GM19035 (cell line): ENCODE results near the gene RNF224.

ENCODE experiments used
- ATAC-seq: cut with Tn5 transposase; IDR thresholded peaks from one replicate; pipeline ENCODE4 v1.9.1; 2021; ENCODE audit not compliant: unreplicated experiment

The RNF224 gene

DNA sequence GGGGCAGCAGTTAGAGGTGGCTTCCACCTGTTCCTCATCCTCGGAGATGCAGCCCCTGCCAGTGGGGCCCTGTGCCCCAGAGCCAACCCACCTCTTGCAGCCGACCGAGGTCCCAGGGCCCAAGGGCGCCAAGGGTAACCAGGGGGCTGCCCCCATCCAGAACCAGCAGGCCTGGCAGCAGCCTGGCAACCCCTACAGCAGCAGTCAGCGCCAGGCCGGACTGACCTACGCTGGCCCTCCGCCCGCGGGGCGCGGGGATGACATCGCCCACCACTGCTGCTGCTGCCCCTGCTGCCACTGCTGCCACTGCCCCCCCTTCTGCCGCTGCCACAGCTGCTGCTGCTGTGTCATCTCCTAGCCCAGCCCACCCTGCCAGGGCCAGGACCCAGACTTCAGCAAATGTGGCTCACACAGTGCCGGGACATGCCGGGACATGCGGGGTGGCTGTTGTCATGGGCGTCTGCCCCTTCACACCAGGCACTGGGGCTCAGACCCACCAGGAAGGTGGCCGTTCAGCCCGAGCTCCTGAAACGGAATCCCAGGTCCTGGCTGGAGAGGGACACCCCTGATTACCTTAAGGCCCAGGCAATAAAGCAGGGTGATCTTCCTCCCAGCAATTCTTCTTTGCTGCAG is 1.5 kb upstream of the RNF224 start:
- no peak for ATAC-seq

DNA sequence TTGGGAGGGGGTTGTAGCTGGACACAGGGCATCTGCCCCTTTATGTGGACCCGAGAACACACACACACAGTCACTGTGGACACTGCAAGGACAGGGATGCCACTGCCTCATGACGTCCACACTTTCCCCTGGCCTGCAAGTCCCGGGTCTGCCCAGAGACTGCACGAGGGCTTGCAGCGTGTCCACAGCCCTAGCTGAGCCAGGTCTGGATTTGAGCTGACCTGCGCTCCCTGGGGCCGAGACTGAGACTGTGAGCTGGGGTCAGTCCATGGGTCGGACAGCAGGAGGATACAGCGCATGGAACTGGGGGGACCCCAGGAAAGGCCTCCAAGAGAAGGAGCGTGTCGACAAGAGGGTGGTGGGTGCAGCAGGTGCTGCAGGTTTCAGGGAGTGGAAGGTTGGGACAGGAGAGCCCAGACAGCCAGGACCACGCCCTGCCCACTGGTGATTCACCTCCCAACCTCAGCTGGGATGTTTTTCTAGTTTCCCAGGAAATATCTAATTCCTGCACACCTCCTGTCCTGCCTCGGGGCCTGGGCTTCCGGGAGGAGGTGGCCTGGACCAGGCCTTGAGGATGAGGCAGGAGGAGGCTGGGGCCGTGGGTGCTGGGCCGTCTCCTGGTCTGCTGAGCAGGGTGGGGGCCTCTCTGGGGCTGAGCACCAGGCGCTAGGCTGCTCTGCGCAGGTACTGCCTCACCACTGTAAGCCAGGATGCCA is 806 bp upstream of the RNF224 start:
- no peak for ATAC-seq

DNA sequence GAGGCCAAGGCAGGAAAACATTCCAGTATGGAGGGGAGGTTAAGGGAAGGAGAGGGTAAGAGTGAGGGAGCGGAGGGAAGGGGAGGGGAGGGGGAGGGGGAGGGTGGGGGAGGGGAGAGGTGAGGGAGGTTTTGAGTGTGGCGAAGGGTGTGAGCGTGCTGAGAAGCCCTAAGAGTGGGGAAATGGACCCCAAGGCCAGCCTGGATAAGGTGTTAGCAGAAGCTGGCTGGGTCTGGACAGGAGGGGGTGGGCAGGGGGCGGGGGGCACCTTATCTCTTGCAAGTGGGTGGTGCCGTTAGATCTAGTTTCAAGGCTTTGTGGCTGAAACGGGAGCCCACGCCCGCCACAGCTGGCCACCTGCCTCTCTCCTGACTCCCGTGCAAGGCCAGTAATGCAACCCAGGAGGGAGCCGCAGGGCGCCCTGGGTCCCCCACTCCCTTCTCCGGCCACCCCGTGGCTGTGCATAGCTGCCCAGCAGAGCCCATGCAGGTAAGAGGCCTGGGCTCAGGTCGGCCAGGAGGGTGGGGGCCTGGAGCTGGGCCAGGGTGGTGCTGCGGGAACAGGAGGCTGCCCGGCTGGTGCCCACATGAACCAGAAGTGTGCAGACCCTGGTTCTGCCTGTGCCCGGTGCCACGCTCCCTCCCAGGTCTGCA is 677 bp downstream of the RNF224 start:
- ATAC-seq: no peak

DNA sequence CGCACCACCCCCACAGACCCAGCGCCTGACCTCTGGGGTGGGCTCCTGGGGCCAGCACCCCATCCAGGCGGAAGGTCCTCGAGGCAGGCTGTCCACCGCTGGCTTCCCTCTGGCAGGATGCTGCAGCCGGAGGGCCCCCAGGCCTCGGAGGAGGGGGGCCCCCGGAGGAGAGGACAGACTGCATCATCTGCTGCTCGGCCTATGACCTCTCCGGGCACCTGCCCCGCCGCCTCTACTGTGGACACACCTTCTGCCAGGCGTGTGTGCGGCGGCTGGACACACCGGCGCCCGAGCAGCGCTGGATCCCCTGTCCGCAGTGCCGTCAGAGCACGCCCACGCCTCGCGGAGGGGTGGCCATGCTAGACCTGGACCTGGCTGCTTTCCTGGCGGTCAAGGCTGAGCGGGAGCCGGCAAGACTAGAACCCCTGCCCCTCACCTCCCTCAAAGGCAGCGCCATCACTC is 1.2 kb downstream of the RNF224 start:
- no peak for ATAC-seq

DNA sequence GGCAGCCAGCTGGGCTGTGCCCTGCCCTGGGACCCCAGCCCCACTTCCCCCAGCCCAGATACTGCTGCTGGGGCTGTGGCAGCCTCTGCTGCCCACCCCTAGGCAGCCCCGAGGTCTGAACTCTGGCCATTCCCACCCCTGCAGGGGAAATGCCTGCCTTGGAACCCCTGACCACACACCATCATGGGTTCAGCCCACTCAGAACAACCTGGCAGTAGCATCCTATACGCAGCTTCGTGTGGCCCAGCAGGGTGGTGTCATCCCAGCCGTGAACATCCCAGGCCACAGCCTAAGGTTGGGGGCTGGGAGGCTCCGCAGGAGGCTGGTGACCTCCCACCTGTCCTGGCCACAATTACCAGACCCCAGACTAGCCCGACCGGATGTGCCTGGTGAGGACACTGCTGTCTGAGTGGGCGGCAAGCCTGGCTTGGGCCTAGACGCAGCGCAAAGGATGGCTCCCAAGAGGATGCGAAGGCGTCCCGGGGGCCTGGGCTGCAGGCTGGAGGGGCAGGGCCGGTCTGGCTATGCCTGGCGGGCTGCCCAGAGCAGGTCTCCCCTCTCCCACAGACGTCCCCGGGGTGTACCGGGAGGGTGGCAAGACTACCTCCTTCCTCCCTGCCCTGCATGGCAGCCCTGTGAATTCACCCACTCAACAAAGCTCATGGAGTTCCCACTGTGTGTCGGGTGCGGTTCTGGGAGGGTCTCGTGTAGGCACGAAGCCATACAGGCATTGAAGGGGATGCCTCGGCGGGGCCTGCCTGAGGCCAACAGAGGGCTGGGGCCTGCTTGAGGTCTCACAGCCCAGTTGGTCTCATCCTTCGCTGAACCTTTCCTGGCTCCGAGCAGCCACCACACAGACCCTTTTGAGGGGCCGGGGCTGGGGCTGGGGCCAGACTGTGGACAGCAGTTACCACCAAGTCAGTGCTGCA is 1.9 kb downstream of the RNF224 start:
- no peak for ATAC-seq

DNA sequence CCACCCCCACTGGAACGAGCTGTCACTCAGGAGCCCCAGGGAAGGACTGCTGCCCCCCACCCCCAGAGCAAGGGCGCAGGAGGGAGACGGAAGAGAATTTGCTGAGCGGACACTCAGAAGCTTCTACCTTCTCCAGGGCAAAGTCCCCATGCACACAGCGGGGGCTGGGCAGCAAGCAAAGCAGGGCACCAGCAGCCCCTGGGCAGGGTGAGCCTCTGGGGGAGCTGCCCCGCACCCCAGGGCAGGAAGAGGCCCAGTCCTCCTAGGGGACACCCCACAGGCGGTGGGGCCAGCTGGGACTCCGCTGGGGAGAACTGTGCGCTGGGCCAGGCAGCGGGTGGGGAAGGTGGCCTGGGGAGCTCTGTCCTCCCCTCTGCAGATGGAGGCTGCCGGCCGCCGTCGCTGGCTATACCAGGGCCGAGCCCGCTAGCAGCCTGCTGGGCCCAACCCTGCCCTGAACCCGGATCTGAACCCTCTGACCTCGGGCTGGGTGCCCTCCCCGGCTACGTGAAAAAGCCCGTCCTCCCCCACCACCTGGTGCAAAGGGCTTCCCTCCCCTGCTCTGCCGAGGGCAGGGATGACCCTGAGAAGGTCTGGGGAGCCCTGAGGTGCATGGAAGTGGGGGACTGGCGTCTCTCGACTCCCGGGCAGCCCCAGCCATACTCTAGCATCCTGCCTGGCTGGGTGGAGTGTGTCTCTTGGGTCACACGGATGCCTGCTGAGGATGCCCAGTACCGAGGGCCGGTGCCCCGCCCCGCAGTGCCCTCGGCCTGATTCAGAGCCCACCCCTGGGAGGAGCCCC is 2.8 kb downstream of the RNF224 start:
- ATAC-seq: no peak

DNA sequence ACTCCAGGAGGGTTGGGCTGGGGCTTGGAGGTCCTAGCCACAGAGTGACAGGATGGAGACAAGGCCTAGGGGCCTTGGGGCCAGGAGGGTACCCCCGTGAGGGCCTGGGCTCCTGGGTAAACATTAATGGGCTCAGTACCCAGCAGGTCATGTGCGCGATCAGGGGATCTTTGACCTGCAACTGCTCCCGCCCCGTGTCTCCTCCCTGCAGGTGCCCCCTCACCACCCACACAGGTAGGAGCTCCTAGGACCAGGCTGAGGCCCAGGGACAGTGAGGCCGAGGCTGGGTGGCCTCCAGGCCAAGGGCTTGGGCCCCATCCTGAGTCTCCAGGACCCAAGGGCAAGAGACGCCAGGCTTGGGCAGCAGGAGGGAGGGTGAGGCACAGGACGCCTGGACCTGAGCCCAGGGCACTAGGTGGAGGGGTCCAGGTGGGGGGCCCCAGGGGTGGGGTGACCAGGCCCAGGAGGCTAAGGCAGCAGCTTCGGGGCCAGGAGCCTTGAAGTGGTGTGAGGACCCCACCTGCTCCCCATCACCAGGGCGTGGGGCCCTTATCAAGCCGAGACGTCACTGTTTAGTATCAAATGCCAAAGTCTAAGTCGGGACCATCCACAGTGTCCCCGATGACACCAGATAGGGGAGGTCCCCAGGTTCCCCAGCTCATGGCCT is 3.5 kb downstream of the RNF224 start, which contains the start of gene SLC34A3:
SLC34A3 (plus strand) TSS at position 197 of the 667 bp plus-strand sequence. CDS start 802 bp downstream, outside the sequence.
- no peak for ATAC-seq

DNA sequence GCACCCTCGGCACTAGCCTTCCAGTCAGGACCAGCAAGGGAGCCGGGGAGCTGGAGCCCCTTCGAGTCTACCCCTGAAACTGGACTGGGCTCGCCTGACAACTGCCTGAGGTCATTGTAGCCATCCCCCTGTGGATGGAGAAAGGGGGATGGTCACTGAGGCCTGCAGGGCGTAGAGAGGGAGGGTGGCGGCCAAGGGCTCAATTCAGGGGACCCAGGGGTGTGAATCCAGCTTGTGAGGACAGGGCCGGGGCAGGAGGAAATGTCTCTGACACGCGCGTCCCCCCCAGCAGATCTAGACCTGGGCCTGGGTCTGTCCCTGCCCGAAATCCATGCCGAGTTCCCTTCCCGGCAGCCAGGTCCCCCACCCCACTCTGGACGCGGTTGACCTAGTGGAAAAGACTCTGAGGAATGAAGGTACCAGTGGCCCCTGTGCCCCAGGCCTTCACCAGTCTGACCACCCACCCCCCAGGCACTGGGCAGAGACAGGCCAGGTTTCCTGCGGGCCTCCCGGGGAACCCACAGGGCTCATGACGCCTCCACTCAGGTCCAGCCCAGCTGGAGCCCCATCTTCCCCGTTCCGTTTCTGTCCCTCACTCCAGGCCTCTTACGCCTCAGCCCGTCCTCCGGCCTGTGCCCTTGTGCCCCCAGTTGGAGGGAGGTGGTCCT is 4.2 kb downstream of the RNF224 start:
- ATAC-seq: no peak

DNA sequence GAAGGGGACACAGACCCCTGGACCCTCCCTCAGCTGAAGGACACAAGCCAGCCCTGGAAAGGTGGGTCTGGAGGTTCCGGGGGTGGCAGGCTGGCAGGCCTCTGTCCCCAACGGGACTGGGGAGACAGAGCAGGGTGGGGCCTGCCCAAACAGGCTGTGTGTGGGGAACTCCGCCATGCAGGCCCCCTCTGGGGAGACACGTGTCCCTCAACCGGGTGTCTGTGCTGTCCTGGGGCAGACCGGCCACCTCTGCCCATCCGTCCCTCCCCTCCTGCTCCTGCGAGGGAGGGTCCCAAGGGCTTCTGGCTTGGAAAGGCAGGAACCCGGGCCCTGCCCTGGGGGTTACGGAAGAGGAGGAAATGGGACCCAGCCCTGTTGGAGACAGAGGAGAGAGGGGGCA is 4.8 kb downstream of the RNF224 start:
- ATAC-seq: no peak

DNA sequence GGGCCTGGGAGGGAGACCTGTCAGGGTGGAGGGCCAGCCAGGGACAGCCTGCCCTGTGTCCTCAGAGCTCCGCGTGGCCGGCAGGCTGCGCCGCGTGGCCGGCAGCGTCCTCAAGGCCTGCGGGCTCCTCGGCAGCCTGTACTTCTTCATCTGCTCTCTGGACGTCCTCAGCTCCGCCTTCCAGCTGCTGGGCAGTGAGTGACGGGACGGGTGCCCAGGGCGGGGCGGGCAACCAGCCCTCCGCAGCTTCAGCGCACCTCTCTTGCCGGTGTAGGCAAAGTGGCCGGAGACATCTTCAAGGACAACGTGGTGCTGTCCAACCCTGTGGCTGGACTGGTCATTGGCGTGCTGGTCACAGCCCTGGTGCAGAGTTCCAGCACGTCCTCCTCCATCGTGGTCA is 5.2 kb downstream of the RNF224 start:
- ATAC-seq: no peak

DNA sequence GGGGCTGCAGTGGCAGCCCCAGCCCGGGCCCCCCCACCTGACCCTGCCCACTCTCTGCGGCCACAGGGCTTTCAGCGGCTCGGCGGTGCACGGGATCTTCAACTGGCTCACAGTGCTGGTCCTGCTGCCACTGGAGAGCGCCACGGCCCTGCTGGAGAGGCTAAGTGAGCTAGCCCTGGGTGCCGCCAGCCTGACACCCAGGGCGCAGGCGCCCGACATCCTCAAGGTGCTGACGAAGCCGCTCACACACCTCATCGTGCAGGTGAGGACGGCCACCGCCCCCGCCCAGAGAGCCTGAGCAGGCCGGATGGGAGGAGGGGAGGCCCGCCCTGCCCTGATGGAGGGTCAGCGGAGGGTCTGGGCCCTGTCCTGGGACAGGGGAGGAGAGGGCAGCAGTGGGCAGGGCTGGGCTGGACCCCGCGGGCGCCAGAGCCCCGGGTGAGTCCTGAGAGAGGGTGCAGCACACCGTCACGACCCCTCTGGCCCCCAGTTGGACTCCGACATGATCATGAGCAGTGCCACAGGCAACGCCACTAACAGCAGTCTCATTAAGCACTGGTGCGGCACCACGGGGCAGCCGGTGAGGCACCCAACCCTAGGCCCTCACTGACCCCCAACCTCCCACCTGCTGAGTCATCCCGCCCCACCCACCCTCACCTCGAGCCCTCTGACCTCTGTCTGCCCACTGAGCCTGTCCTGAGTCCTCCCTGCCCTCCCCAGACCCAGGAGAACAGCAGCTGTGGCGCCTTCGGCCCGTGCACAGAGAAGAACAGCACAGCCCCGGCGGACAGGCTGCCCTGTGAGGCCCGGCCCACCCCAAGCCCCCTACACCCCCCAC is 6.1 kb downstream of the RNF224 start:
- no peak for ATAC-seq

DNA sequence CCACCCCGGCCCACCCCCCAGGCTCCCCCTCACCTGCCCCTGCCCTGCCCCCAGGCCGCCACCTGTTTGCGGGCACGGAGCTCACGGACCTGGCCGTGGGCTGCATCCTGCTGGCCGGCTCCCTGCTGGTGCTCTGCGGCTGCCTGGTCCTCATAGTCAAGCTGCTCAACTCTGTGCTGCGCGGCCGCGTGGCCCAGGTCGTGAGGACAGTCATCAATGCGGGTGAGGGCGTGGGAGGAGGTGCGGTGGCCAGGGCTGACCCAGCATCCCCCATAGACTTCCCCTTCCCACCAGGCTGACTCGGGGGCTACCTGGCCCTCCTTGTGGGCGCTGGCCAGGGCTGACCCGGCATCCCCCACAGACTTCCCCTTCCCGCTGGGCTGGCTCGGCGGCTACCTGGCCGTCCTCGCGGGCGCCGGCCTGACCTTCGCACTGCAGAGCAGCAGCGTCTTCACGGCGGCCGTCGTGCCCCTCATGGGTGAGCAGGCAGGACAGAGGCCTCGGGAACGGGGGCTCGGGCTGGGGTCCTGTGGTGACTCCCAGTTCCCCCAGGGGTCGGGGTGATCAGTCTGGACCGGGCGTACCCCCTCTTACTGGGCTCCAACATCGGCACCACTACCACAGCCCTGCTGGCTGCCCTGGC is 6.9 kb downstream of the RNF224 start:
- ATAC-seq: no peak

DNA sequence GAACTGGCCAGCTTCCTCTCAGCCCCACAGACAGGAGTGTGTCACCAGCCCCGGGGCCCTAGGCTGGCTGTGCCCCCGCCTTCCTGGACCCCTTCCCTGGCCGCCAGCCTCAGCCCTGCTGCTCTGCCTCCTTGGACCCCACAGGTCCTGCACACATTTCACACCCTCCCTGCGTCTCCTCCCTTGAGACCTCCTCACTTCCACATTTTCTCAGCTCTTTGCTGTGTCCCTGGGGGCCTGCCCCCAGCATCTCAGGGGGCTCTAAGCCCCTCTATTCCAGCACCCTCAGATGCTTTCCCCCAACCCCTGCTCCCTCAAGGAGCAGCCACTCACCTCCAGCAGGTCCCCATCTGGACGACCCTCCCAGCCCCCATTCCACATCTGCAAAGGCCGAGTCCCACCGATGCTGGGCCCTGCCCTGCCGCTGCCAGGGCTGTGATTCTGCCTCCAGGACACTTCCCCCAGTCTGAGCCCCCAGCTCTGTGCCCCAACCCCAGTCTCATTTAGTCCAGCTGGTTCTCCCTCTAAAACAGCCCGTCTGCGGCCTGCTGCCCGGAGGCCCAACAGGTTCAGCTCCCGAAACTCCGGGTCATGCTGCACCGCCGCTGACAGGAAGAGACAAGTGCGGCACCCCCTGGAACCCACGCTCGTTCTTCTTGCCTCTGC is 7.6 kb downstream of the RNF224 start:
- ATAC-seq: no peak

DNA sequence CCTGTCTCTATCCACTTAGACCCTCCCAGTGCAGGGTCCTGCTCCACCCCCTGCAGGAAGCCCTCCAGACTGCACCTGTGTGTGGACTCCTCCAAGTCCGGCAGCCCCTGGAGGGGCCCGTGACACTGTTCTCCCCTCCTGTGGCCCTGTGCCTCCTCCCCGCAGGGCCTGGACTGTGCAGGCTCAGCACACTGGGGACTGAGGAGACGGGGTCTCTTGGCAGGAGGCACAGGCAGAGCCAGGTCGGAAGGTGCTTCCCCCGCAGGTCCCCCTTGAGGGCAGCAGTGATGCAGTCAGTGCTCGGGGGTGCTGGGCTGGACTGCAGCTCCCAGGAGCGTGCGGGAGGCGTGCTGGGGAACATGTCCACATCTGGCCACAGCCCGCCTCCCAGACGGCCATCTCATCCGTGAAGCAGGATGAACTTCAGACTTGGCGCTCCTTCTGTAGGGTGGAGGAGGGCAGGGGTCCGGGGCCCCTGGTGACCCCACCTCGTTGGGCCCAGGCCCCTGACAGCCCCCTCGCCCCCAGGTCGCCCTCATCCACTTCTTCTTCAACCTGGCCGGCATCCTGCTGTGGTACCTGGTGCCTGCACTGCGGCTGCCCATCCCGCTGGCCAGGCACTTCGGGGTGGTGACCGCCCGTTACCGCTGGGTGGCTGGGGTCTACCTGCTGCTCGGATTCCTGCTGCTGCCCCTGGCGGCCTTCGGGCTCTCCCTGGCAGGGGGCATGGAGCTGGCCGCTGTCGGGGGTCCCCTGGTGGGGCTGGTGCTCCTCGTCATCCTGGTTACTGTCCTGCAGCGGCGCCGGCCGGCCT is 8.3 kb downstream of the RNF224 start:
- ATAC-seq: no peak

DNA sequence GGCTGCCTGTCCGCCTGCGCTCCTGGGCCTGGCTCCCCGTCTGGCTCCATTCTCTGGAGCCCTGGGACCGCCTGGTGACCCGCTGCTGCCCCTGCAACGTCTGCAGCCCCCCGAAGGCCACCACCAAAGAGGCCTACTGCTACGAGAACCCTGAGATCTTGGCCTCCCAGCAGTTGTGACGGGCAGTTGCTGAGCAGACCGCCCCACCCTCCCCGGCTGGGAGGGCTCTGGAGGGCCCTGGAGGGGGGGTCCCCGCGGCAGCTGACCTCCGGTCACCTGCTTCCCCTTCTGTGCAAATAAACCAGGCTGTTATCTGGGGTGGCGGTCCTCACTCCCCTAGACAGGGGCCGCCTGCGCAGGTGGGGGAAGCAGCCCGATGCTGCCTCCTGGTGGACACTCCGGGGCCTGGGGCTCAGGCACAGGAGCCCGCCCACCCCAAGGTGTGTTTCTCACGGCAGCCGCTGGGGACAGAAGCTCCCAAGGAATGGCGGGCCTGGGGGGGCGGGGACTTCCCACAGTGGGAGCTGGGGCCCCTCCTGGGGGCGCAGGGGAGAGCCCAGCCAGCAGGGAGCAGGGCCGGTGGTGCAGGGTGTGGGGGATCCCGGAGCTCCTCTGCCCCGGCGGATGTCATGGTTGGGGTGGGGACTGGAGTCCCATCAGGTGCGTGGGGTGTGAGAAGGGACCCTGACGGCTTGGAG is 9.1 kb downstream of the RNF224 start:
- ATAC-seq: no peak

DNA sequence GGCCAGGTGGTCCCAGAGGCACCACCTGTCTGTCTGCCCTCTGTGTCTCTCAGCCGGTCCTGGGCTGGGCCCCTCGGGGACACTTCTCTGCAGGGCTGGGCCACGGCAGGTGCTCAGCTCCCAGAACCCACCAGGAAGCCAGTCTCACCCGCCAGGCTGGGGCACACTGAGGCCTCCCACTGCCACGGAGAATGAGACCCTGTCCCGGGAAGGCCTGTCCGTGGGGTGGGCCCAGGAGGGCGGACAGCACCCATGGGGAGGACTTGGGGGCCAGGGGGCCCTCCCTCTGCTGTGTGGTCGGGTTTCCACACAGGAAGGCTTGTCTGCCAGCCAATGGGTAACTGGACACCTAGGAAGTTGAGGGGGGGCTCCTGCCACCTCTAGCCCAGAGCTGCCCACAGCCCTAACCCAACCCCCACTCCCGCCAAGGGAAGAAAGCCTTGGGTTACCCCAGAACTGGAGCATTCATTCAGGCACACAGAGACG is 9.7 kb downstream of the RNF224 start:
- no peak for ATAC-seq
